Left colon (tissue), 2 donors: Measurements from ENCODE around the gene KRT5. TPM values are rescaled to one million over a fixed set of nuclear protein-coding genes. Genes with fewer than 3 reads are reported as not detected.

Experiments
- ATAC-seq: fragments of 200-7000 bp; cut with Tn5 transposase; one replicate; pipeline ENCODE4 v1.9.1; 2020; ENCODE audit warnings: mild to moderate bottlenecking, moderate library complexity
- DNase-seq, 2 donors: peaks; one replicate each; pipeline ENCODE4 v3.0.0-alpha.2; 2020
- intact Hi-C, 2 donors: fragments of 100-400 bp; cut with DNase I in 1 of 2; cut with micrococcal nuclease in 1 of 2; formaldehyde crosslinking; loops; one replicate each; pipeline versions ENCODE4 v1.11.2 to v1.14.0; 2022; cut with DNase I, micrococcal nuclease
- long read RNA-seq: library from polyadenylated mRNA; unstranded; transcript quantifications from one replicate; pipeline ENCODE4 v2.0.0, GENCODE V29; 2021
- total RNA-seq, 2 donors: library from RNA; stranded (reverse); fragmentation: NEBNext Ultra II Directional; extraction: Animal tissue kit (Norgen Biotek cat#: 25700); gene quantifications; one replicate each; pipeline ENCODE4 v1.2.1, GENCODE V29; 2021
- donor health status: DM: no; HTN: no; CAD: no.
- donor health status: DM: yes; HTN: yes; CAD: no.

The KRT5 gene
- under 1 TPM in 1 of 2 donors, not detected in 1; 0.24 TPM for total RNA-seq
- long read RNA-seq = 0 reads

DNA sequence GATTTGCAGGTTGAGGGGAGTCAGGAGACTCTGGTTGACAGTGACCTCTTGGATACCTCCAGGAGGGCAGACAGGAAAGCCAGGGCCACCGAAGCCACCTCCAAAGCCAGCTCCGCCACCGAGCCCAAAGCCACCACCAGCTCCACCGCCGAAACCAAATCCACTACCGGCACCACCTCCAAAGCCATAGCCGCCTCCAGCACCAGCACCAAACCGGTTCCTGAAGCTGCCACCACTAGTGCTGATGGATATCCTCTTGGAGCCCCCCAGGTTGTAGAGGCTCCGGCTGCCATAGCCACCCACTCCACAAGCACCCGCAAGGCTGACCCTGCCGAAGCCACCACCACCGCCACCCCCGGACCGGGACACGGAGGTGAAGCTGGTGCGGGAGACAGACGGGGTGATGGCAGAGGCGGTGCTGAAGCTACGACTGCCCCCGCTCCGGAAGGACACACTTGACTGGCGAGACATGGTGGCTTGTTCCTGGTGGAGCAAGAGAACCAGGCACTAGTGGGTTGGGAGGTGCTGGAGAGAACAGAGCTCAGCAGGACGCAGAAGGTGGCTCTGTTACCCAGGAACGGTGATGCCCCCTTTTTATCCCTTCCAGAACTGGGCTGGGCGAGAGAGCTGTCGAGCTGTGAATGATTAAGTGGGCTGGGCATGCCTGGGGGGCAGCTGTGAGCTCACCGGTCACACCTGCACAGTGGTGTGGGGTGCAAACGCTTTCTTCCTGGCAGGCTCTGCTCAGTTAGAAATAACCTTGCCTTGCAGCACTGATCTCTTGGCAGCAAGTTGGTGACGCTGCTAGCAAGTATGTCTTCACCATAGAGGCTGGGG lies at the start of gene KRT5:
Gene KRT5, minus strand, starts transcription at position 569 of the 837 bp plus-strand sequence. Its CDS starts 98 bp downstream, at position 471.
- ATAC-seq (no peak), DNase-seq (no peak)
- intact Hi-C loops = no loop called here

DNA sequence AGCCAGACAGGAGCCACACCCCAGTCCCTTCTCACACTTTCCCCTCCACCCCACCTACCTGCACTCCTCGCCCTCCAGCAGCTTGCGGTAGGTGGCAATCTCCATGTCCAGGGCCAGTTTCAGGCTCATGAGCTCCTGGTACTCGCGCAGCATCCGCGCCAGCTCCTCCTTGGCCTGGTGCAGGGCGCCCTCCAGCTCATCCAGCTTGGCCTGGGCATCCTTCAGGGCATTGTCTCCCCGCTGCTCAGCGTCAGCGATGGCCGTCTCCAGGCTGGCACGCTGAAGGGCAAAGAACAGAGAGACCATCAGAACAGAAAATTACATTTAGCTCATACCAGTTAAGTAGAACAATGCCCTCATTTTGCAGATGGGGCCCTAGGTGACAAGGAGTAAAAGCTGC lies 47.9 kb upstream of the KRT5 start:
- DNase-seq (no peak), ATAC-seq (no peak)
- intact Hi-C loops = no loop called here

DNA sequence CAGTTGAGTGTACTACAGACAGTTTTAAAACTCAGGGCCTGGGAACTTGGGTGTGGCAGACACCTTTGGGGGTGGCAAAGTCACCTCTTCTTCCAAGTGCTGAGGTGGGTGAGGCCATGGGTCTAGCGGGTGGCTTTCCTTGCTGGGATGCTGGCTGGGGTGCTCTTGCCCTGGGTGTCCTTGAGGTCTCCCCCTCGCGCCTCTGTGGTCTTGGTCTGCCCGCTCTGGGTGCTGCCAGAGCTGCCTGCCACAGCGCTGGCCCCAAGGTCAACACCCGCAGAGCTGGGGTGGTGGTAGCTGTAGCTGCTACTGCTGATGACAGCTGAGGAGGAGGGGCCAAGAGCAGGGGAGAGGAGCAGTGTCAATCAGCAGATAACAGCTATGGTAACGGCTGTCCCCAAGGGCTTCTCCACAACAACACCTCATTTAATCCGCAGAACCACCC lies 46.7 kb upstream of the KRT5 start:
- no peak for ATAC-seq
- intact Hi-C loops = no loop called here
- DNase-seq = no peak

DNA sequence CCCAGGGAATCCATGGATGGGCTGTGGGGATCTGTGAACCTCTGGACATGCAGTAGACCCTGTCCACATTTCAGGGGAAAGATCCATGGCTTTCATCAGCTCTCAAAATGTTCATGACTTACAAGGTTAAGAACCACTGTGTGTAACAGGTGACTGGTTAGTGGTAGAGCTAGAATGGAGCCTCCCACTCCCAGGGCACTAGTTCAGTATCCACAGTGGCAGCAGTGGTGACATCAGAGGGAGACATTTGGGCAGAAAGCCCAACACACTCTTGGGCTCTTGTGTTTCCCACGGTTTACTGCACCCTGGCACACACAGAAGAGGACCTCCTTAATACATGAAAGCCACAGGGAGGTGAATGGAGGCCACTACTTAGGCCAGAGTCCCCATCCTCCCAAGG lies 44.4 kb upstream of the KRT5 start:
- ATAC-seq (no peak), DNase-seq (no peak)
- intact Hi-C loops = no loop called here

DNA sequence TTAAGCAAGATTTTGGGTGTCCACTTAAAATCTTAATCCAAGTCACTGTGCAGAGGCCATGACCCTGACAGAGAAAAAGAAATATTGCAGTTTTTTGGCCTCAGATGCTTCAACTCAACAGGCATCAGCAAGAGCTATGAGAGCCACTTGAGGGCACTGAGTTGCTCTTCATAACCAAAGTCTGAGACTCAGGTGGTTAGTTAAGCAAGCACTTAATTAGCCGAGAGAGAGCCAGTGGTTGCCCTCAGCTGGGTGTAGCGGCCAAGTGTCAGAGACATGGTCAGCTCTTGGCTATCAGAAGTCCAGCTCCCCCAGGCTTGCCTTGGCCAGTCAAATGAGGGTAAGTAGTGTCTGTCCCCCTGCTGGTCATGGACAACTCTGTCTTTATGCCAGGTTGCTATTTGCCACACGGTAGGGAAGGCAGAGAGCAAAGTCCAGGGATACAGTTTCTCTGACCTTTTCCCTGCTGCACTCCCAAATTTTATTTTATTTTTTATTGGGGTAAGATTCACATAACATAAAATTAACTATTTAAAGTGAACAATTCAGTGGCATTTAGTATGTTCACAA lies 41.8 kb upstream of the KRT5 start:
- no peak for DNase-seq
- ATAC-seq = peak; percentile 56

DNA sequence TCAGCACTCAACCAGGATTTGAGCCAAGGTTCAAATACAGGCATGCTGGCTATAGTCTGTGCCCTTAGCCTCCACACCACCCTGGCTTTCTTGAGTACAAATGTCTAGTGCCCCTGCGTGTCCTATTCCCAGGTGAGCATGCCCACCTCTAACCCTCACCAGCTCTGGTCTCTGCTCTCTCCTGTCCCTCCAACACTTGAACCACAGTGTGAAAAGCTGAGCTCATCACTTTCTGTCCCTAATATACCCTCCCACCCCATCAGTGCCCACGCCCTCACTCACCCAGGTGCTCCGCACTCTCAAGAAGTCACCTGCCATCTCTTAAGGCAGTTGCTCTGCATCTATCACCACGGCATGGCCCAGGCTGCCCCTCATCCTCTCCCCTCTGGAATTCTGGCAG lies 39.8 kb upstream of the KRT5 start:
- no peak for DNase-seq
- intact Hi-C loops = no loop called here
- no peak for ATAC-seq

More for the DNA sequence above, 41.8 kb upstream of the KRT5 start:
- intact Hi-C loops = no loop called here

DNA sequence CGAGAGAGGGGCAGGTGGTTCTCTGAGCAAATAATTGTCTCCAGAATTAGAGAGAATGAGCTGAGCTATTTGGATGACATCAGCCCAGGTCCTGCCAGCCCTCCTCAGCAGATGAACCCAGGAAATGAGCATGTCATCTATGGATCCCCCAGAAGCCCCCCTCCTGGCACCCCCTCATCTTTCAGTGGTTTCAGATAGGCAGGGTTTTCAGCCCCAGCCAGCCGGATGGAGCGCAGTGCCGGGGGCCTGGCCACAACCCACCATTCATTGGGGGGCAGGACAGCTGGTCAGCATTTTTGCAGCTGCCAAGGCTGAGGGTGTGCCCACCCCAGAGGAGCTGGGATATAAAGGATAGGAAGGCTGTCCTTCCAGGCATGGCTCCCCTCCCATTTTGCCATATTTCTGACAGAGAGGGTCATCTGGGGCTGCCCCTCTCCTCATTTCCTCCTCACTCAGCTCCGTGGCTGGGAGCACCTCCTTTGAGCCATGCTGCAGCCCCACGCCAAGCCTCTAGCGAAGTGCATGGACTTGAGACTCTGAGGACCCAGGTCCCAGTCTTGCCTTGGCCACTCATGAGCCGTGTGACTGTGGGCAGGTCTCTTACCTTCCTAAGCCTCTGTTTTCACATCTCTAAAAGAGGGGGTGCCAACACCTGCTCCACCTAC lies 38.7 kb upstream of the KRT5 start:
- ATAC-seq = no peak
- intact Hi-C loops = no loop called here
- DNase-seq = no peak

DNA sequence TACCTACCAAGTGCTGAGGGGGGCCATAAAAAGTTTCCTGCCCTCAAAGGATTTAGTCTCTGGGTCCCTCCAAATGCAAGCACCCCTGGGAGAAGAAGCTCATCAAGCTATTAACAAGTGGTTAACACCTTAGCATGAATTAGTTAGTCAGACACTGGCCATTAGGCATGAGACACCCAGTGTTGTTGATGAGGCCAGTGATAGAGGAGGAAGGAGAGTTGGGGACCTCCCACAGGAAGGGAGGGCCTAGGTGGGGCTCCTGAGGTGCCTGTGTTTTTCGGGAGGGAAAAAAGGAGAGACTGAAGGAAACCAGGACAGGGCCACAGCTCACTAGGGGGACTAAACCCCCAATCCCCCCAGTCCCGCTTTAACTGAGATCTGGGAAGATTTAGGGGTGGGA lies 37.3 kb upstream of the KRT5 start:
- DNase-seq = no peak
- intact Hi-C loops = no loop called here
- no peak for ATAC-seq

DNA sequence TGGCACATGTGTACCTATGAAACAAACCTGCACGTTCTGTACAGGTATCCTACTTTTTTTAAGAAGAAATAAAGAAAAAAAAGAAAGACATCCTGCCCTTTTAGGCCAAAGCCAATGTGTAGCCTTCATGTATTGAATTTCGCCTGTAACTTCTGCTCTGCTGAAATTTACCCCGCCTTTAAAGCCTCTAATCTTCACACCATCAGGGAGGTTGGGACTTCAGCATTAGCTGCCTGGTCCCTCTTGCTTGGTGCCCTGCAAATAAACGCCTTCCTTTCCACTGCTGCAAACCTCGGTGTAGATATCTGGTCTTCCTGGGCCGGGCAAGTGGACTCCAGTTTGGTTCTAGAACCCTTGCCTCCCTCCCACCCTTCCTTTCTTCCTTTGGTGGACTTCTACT lies 35.4 kb upstream of the KRT5 start:
- ATAC-seq (no peak), DNase-seq (no peak)
- intact Hi-C loops = no loop called here

DNA sequence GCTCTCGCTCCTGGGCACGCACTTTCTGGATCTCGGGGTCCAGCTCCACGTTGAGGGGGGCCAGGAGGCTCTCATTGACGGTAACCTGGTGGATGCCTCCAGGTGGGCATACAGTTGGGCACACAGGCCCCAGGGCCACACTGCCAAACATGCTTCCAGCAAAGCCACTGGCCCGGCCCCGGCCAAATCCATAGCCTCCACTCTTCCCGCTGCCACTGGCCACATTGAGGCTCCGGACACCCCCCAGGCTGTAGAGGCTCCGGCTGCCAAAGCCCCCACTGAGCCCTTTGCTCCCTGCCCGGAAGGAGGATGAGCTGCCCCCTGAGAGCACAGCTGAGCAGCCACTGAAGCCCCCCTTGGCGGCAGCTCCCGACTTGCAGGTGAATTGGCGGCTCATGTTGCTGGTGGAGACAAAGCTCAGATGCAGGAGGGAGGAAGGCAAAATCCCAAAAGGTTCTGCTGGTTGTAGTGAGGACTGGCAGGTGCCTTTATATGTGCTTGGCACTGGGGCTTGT lies 32.5 kb upstream of the KRT5 start, which contains the start of gene KRT71:
Gene KRT71, minus strand, starts transcription at position 465 of the 515 bp plus-strand sequence. Its CDS starts 68 bp downstream, at position 397.
- intact Hi-C loops = no loop called here
- ATAC-seq = no peak
- DNase-seq = no peak

DNA sequence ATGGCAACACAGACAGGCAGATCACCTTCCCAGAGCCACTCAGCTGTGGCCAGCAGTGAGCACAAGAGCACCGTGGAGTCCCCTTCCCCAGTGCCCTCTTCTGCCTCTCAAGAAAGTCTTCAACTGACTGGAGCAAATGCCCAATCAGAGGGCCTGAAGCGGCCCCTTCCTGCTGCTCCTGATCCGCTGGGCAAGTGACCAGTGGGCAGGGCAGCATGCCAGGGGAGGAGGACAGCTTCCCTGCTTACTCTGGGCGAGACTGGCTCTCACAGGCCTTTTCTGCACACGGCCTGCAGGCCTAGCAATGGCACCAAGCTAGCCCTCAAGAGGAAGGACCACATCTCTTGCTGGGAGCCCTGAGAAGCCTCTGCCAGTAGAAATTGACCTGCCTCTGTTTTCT lies 31.9 kb upstream of the KRT5 start:
- intact Hi-C loops = no loop called here
- no peak for ATAC-seq

DNA sequence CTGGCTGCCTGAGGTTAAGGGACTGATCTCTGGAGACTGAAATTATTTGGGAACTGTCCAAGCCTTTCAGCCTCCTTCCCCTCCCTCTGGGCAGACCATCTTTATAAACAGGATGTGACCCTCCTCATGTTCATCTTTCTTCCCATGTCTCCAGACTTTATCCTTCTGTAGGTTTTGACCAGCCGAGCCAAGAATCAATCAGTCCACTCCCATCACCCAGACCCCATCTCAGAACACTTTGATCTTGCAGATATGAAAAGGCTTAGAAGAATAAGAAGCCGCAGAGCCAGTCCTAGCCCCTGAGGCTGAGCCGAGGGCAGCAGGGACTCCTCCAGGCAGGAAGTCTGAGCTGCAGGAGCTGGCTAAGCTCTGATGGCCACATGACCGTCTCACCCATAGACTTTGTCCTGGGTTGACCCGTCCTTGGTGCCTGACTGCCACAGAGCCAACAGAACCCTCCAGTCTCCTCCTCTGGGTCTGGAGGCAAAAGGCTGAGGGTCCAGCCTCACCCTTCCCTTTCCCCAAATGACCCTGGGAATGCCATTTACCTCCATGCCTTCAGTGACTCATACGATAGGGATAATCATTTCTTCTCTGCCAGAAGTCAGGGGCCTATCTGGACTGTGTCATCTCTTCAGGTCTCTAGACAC lies 31.1 kb upstream of the KRT5 start:
- intact Hi-C loops = no loop called here
- DNase-seq (no peak), ATAC-seq (no peak)

More for the DNA sequence above, 31.9 kb upstream of the KRT5 start:
- DNase-seq = no peak

DNA sequence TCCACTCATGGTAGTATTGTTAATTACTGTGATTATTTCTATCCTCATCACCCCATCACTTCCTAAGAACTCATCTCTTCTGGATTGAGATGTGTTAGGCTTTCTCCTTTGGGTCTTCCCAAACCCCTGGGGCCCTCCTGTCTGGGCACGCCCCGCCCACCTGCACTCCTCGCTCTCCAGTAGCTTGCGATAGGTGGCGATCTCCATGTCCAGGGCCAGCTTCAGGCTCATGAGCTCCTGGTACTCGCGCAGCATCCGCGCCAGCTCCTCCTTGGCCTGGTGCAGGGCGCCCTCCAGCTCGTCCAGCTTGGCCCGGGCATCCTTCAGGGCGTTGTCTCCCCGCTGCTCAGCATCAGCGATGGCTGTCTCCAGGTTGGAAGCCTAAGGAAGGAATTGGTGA lies 25.9 kb upstream of the KRT5 start:
- ATAC-seq (no peak), DNase-seq (no peak)
- intact Hi-C loops = no loop called here

DNA sequence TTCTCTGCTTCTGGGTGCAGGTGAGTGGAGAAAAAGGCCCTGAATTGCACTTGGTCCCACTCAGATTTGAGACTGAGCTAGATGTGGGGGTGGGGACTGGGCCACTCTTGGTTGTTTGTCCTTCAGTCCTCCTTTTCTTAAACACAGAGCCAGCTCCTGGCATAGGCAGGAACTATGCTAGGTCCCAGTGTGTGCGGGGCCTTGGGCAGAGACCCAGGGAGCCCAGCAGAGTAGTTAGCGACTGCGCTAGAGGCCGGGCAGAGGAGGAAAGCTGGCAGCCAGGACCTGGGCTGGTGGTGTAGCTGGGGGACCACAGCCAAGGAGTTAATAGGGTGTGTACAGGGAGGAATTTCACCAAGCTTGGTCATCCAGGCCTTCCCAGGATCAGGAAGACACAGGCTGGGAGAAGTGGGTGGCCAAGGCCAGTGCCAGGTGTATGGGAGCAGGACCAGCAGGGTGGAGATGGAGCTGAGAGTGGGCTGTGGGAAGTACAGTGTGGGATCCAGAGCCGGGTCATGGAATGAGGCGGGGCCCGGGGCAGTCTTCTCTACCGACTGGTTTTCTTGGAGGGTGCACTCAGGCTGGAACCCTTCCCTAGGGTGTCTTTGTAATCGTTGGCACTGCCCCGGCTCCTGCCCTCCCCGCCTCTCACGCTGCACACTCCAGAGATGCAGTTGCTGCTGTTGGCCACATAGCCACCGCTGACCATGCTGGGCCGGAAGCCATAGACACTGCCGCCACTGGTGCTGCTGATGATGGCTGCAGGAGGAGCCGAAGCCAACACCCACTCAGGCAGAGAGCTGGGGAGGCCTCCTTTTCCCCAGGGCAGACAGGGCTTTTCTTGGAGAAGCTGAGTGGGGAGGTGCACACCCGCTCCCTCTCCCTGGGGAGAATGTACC lies 24.0 kb upstream of the KRT5 start:
- DNase-seq = no peak
- intact Hi-C loops = no loop called here
- no peak for ATAC-seq

DNA sequence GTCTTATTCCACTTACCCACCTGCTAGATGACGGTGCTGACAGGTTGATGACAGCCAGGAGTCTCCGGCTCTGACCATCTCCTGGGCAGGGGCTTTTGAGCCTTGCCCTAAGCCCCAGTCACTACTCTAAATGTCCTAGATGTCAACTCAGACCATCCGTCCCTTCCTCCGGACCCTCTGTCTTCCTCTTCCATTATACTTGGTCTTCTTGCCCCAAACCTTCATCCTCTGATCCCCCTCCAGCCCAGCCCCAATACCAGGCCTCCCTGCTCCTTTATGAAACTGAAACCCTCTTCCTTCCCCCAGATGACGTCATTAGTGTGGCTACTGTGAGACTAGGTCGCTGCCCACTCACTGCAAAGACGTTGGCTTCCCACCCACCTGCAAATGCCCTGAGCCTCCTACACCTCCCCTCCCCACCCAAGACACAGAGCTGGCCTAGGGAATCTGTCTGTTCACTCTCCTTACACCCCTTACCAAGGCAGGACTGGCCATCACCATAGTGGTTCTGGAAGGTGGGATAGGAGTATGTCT lies 22.7 kb upstream of the KRT5 start:
- DNase-seq (no peak), ATAC-seq (no peak)
- intact Hi-C loops = no loop called here

DNA sequence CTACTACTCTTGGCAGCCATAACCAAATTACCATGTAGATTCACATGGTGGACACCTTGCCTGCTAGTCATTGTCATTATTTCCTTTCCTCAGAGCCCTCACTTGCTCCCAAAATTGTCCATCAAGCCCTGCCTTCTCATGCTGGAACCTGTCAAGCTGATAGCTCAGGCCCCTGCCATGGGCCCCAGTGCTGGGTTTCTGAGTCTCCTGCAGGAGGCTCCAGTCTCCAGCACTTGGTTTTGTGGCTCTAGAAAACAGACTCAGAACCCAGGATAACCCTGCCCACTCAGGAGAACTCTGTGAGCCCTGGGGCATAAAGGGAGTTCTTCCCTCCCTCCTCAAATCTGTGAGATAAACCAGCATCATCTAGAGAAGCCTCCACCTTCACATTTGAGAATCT lies 22.0 kb upstream of the KRT5 start:
- no peak for DNase-seq
- intact Hi-C loops = no loop called here

DNA sequence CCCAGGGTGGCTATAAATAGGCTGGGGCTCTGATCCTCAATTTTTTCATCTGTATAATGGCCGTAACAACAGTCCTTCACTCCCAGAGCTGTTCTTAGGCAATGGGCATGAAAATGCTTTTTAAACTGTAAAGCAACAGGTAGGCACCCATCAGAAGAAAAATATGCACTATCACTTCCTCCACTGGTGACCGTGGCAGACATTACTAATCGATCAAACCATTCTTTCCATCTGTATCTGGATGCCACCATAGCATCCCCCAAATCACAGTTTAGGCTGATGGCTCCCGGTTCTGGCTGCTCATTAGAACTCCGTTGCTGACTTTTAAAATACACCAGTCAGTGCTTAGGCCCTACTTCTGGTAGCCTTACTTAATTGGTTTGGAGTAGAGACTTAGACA lies 21.5 kb upstream of the KRT5 start:
- intact Hi-C loops = no loop called here
- ATAC-seq (no peak), DNase-seq (no peak)

More for the DNA sequence above, 22.0 kb upstream of the KRT5 start:
- ATAC-seq = no peak

DNA sequence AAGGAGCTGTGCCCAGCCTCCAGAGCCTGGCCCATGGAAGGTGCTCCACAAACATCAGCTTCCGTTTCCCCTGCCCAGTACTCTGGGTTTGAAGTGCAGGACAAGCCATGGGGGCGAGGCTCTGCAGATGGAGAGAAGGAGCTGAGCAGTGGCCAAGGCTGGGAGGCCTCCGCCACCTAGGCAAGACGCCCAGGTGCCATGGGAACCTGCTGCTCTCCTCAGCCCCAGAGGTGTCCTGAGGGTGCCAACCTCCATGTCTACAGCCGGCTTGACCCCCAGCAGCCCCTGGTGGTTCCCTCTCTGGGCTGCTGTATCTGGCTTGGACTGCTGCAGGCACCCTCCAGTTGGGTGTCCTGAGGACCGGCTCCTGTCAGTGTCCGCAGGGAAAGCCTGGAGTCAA lies 20.3 kb upstream of the KRT5 start:
- ATAC-seq (no peak), DNase-seq (no peak)
- intact Hi-C loops = no loop called here
